Kidney (tissue), 14 donors: Measurements from ENCODE around the gene KCNMB4. TPM values are rescaled to one million over a fixed set of nuclear protein-coding genes. Genes with fewer than 3 reads are reported as not detected.

Experiments
- DNase-seq, 5 donors: peaks; one replicate each; pipeline ENCODE4 v3.0.0-alpha.2; 2013 to 2020
- FAIRE-seq: peaks from 2 replicates; lab custom pipeline; 2012; peaks lifted over from hg19 to GRCh38; lab: Jason Lieb, UNC
- H3K27ac ChIP-seq, 2 donors: one replicate each; pipeline ENCODE4 v1.7.0; 2013; ENCODE audit warnings: low read depth in 2 of 2, low read length in 2 of 2, inconsistent platforms in 1 of 2
- H3K27me3 ChIP-seq: one replicate; pipeline ENCODE4 v1.7.1; 2013; ENCODE audit warnings: low read length, inconsistent platforms; ENCODE audit not compliant: control insufficient read depth, insufficient read depth
- H3K36me3 ChIP-seq, 3 donors: one replicate each; pipeline versions ENCODE4 v1.7.0 to v1.7.1; 2013; ENCODE audit warnings: low read length in 3 of 3, control low read depth in 1 of 3, inconsistent platforms in 1 of 3; ENCODE audit not compliant: insufficient read depth in 3 of 3, control insufficient read depth in 2 of 3
- H3K4me1 ChIP-seq, 3 donors: one replicate each; pipeline versions ENCODE4 v1.7.0 to v1.7.1; 2013; ENCODE audit warnings: low read length in 3 of 3, inconsistent platforms in 1 of 3, low read depth in 1 of 3; ENCODE audit not compliant: control insufficient read depth in 2 of 3, insufficient read depth in 2 of 3
- H3K4me3 ChIP-seq, 3 donors: one replicate each; pipeline versions ENCODE4 v1.7.0 to v1.8.1; 2013; ENCODE audit warnings: low read length in 3 of 3, control low read depth in 1 of 3, inconsistent platforms in 1 of 3
- H3K9ac ChIP-seq, 3 donors: one replicate each; pipeline versions ENCODE4 v1.7.0 to v1.7.1; 2013; ENCODE audit warnings: low read length in 3 of 3, control low read depth in 1 of 3, inconsistent platforms in 1 of 3
- H3K9me3 ChIP-seq, 3 donors: one replicate each; pipeline versions ENCODE4 v1.7.0 to v1.7.1; 2013; ENCODE audit warnings: low read length in 3 of 3, control low read depth in 1 of 3, inconsistent platforms in 1 of 3; ENCODE audit not compliant: control insufficient read depth in 2 of 3, insufficient read depth in 1 of 3
- CTCF ChIP-seq: IDR thresholded peaks from 3 replicates; pipeline ENCODE4 v1.5.1; 2012; ENCODE audit warnings: mild to moderate bottlenecking, moderate library complexity, borderline replicate concordance; ENCODE audit not compliant: insufficient read depth; ENCODE audit errors: extremely low read depth
- intact Hi-C: fragments of 100-400 bp; cut with DNase I; formaldehyde crosslinking; loops from one replicate; pipeline ENCODE4 v1.11.1; 2022
- polyA plus RNA-seq: library from polyadenylated mRNA; stranded (reverse); fragments of 350-450 nt; fragmentation: Illumina TruSeq; extraction: RNeasy Lipid Tissue Mini Kit (QIAGEN cat#74804); gene quantifications from one replicate; pipeline ENCODE4 v1.2.3, GENCODE V29; 2014; ENCODE audit warnings: low read depth, low replicate concordance; ENCODE audit not compliant: insufficient read depth
- total RNA-seq: library from RNA; stranded (reverse); fragmentation: NEBNext Ultra II Directional; extraction: Animal tissue kit (Norgen Biotek cat#: 25700); gene quantifications from one replicate; pipeline ENCODE4 v1.2.1, GENCODE V29; 2021
- donor health status: control.
- donor health status: control.
- donor health status: control.
- donor health status: control.
- donor health status: control.
- donor health status: DM: yes; HTN: yes; CAD: no.
- donor health status: Normal renal cell carcinoma (clear cell type).

Gene KCNMB4
- total and polyA plus RNA-seq, 2 donors from 2014 or later = 3.9 to 5.6 TPM

DNA sequence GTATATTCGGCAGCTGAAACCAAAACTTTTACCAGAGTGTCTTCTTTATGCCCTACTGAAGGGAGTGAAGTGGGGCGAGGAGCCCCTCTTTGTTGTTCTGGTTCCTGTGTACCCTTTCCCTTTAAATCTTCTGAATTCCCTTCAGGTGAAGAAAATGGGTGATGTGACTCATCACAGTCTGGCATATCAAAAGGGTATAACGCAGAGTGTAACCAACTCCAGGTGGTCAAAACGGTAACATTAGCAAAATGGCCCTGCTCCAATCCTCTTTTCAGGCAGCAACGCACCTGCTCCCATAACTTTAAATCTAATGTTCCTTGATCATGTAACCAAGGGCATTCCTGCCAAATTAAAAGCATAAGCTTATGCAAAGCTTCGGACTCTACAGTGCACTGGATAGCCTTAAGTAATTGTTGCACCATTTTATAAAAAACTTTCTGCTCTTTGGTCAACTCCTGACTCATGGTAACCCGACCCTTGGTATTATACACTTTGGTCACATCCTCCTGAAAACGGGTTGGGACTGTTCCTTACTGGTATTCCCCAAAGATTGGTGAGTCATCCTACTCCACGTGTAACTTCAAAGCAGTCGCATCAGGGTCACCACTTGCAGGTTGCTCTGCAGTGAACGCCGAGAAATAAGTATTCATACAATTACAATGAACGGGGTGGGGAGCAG lies 83.1 kb downstream of the KCNMB4 start:
- FAIRE-seq (no peak), DNase-seq (no peak)
- no peaks in the 10 kb centered on the region for H3K27me3 ChIP-seq
- peaks cover 0 to 18% (median 3%) of the 10 kb centered on the region in 3 donors for H3K9me3 ChIP-seq
- TF ChIP-seq CTCF = no peak
- H3K27ac ChIP-seq = no peak overlapping the region
- H3K36me3 ChIP-seq = no peaks in the 10 kb centered on the region
- H3K9ac ChIP-seq = no peak overlapping the region
- H3K4me3 ChIP-seq = no peak overlapping the region
- intact Hi-C loops = no loop called here
- H3K4me1 ChIP-seq = no peaks in the 10 kb centered on the region

- intact Hi-C loops = no loop called here
- no peak overlapping the region for H3K9ac ChIP-seq
- H3K9me3 ChIP-seq = peaks cover 0 to 18% (median 3%) of the 10 kb centered on the region in 3 donors
- FAIRE-seq = no peak
- H3K27me3 ChIP-seq = no peaks in the 10 kb centered on the region
- no peak overlapping the region for H3K27ac ChIP-seq
- TF ChIP-seq CTCF = no peak
- H3K36me3 ChIP-seq = no peaks in the 10 kb centered on the region
- no peaks in the 10 kb centered on the region for H3K4me1 ChIP-seq
- no peak overlapping the region for H3K4me3 ChIP-seq
- DNase-seq = no peak
Measured at GRCh38 chr12:70449753-70450341, 83.8 kb downstream of the KCNMB4 start.

DNA sequence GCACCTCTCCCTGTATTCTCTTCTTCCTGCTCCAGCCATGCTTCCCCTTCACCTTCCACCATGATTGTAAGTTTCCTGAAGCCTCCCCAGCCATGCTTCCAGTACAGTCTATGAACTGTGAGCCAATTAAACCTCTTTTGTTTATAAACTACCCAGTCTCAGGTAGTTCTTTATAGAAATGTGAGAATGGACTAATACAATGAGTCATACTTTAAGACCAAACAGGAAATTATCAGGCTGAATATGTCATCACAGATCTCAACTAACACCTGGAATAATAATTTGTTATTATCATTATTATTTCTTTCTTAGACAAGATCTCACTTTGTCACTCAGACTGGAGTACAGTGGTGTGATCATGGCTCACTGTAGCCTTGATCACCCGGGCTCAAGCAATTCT lies 85.4 kb downstream of the KCNMB4 start:
- FAIRE-seq (no peak), DNase-seq (no peak)
- TF ChIP-seq CTCF = no peak
- Histone ChIP-seq H3K4me3 (no peak overlapping the region), H3K4me1 (no peaks in the 10 kb centered on the region), H3K27me3 (no peaks in the 10 kb centered on the region), H3K9ac (no peak overlapping the region), H3K36me3 (no peaks in the 10 kb centered on the region), H3K27ac (no peak overlapping the region), H3K9me3 (peaks cover 0 to 18% (median 3%) of the 10 kb centered on the region in 3 donors)
- intact Hi-C loops = no loop called here
